Naive thymus-derived CD8-positive, alpha-beta T cell (primary cell): Measurements from ENCODE around the gene SLC46A2. TPM values are rescaled to one million over a fixed set of nuclear protein-coding genes. Genes with fewer than 3 reads are reported as not detected.
A peak's percentile ranks its signal among the peaks of the same experiment; 100 is the strongest.

Source experiments
- ATAC-seq, 2 donors: fragments of 150-1000 bp; cut with Tn5 transposase in 1 of 2; sonication (Bioruptor Pico), chemical (Tn5 transposase) in 1 of 2; 1 replicate in 1 of 2; 2 replicates in 1 of 2; pipeline ENCODE4 v1.10.0; 2021; ENCODE audit warnings: mild to moderate bottlenecking in 2 of 2, moderate library complexity in 2 of 2
- POLR2A ChIA-PET: fragments of 350-600 bp; sonication (Branson Sonifier 250); formaldehyde crosslinking; loops from one replicate; lab custom pipeline; 2021; ENCODE audit warnings: antibody characterized with exemption; lab: Charles Lee
- DNase-seq, 10 donors: peaks; one replicate each; pipeline versions ENCODE4 v3.0.0 to v3.0.0-alpha.2; 2020 to 2022
- H3K27ac Mint-ChIP-seq, 10 donors: one replicate each; pipeline ENCODE4 v1.8.0; 2020 to 2022; ENCODE audit warnings: mild to moderate bottlenecking in 10 of 10, mixed read lengths in 10 of 10, moderate library complexity in 4 of 10, inconsistent platforms in 1 of 10
- H3K27me3 Mint-ChIP-seq, 5 donors: one replicate each; pipeline ENCODE4 v1.8.0; 2021 to 2022; ENCODE audit warnings: mixed read lengths in 5 of 5
- H3K36me3 Mint-ChIP-seq, 3 donors: one replicate each; pipeline ENCODE4 v1.8.0; 2020 to 2022; ENCODE audit warnings: mixed read lengths in 3 of 3, mild to moderate bottlenecking in 2 of 3, inconsistent platforms in 1 of 3
- H3K4me1 Mint-ChIP-seq, 4 donors: one replicate each; pipeline ENCODE4 v1.8.0; 2021 to 2022; ENCODE audit warnings: mixed read lengths in 4 of 4
- H3K4me3 Mint-ChIP-seq, 10 donors: one replicate each; pipeline ENCODE4 v1.8.0; 2020 to 2022; ENCODE audit warnings: mild to moderate bottlenecking in 10 of 10, mixed read lengths in 10 of 10, moderate library complexity in 6 of 10, inconsistent platforms in 1 of 10
- H3K9me3 Mint-ChIP-seq, 9 donors: one replicate each; pipeline ENCODE4 v1.8.0; 2020 to 2022; ENCODE audit warnings: mixed read lengths in 9 of 9, mild to moderate bottlenecking in 3 of 9, inconsistent platforms in 1 of 9, moderate library complexity in 1 of 9
- polyA plus RNA-seq, 3 donors: library from polyadenylated mRNA; unstranded; fragments of 300-500 nt; fragmentation: Illumina TruSeq; gene quantifications; one replicate each; pipeline ENCODE4 v1.2.3, GENCODE V29; 2021
- total RNA-seq, 8 experiments: library from RNA in 2 of 8; stranded (reverse) in 2 of 8; gene quantifications; one replicate each; pipeline ENCODE4 v1.2.3 and lab custom pipeline; 2021 to 2026

Gene SLC46A2
- total and polyA plus RNA-seq, 5 experiments from 2014 or later = 0.11 TPM; not detected in 4

DNA sequence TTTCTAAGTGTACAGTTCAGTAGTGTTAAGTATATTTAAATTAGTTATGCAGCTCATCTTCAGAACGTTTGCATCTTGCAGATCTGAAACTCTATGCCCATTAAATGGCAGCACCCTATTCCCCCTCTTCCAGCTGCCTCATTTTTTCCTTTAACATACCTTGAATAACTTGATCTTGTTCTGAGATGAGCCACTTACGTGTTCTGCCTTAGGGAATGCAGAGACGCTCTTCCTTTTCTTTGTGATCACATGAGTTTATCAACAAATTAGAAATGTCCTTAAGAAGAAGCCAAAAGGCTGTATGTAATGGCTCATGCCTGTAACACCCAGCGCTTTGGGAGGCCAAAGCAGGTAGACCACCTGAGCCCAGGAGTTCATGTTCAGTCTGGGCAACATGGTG is 57.6 kb downstream of the SLC46A2 start:
- H3K36me3 Mint-ChIP-seq = peaks cover 6 to 45% (median 34%) of the 10 kb centered on the region in 3 donors

DNA sequence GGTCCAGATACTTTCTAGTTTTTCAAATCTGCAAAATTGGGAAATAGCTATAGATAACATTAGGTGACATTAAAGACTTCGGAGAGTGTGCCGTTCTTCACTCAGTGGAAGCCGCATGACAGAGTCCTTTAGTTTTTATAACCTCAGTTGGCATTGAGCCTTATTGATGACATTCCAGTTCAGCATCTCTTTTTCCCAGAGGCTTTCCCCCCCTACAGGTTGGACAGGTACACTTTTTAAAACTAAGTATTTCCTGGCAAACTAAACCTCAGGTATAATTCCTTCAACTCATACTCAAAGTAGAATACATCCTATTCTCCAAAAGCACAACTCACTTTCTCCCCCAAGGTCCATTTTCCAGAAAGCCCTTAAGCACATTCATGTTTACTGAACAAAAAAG is 58.7 kb downstream of the SLC46A2 start:
- POLR2A ChIA-PET = interaction anchor here (0.6 kb wide), 1 partner anchor 21 kb away, joined by 3 read pairs; no protein-coding TSS in a partner anchor
- H3K4me1 Mint-ChIP-seq = peaks cover 2 to 15% (median 6%) of the 10 kb centered on the region in 4 donors
- peaks cover 6 to 37% (median 33%) of the 10 kb centered on the region in 3 donors for H3K36me3 Mint-ChIP-seq
- H3K27me3 Mint-ChIP-seq = no peaks in the 10 kb centered on the region
- H3K4me3 Mint-ChIP-seq = no peak overlapping the region
- no peak for DNase-seq
- ATAC-seq = no peak
- no peaks in the 10 kb centered on the region for H3K9me3 Mint-ChIP-seq
- H3K27ac Mint-ChIP-seq = no peak overlapping the region

More for the DNA sequence above, 57.6 kb downstream of the SLC46A2 start:
- no peak for DNase-seq
- POLR2A ChIA-PET = no interaction called here
- Mint-ChIP-seq H3K9me3 (no peaks in the 10 kb centered on the region), H3K27ac (no peak overlapping the region), H3K4me3 (no peak overlapping the region), H3K4me1 (peaks cover 2 to 15% (median 6%) of the 10 kb centered on the region in 4 donors), H3K27me3 (no peaks in the 10 kb centered on the region)
- ATAC-seq = no peak

DNA sequence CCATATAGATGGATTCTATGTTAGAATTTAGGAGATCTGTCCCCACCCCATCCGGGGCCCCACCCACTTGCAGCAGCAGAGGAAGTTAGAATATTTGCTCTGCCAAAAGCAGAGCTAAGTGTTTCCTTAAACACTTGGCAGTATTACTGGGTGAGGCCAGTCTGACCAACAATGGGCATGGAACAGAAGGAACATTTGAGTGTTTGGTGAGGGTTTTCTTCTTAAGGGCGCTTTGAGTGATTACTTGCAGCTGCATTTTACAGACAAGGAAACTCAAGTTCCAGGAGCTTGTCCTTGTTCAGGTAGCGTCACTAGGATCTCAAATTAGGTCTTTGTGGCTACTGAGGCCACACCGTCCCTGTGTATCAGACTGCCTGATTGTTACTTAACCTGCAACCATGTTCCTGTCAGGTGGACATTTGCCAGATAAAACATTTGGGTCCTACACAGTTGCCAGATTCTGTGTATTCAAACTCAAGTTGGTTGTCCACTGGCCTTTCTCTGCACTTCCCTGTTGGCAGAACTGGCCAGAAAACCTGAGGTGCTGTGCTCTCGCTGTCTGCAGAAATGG is 59.3 kb downstream of the SLC46A2 start:
- no peak overlapping the region for H3K4me3 Mint-ChIP-seq
- H3K36me3 Mint-ChIP-seq = peaks cover 6 to 36% (median 33%) of the 10 kb centered on the region in 3 donors
- POLR2A ChIA-PET = no interaction called here
- ATAC-seq (no peak), DNase-seq (no peak)
- H3K27ac Mint-ChIP-seq = peak overlapping the region in 2 of 10 donors; percentile 7 to 69
- H3K9me3 Mint-ChIP-seq = no peaks in the 10 kb centered on the region
- peaks cover 2 to 15% (median 6%) of the 10 kb centered on the region in 4 donors for H3K4me1 Mint-ChIP-seq
- no peaks in the 10 kb centered on the region for H3K27me3 Mint-ChIP-seq

Other genes with a start within 250 kb of the SLC46A2 start
- 10 to 100 TPM; 25.8 to 26.0 TPM for gene INIP, start 172.8 kb downstream of the SLC46A2 start, total RNA-seq
- gene INIP, start 172.8 kb downstream of the SLC46A2 start, polyA plus RNA-seq = 10 to 100 TPM; 26.6 to 38.9 (median 38.5) TPM
- gene SNX30, start 140.1 kb downstream of the SLC46A2 start, total RNA-seq = 10 to 100 TPM; 10.3 to 10.4 TPM
- gene SNX30, start 140.1 kb downstream of the SLC46A2 start, polyA plus RNA-seq = 1 to 10 TPM; 1.7 to 3.6 (median 2.2) TPM
- 1 to 10 TPM; 2.7 TPM for gene ZNF883, start 121.3 kb upstream of the SLC46A2 start, total RNA-seq
- gene ZNF883, start 121.3 kb upstream of the SLC46A2 start, polyA plus RNA-seq = 1 to 10 TPM; 1.1 to 2.8 (median 2.5) TPM
- 1 to 10 TPM; 2.6 to 4.1 TPM for gene ZFP37, start 165.8 kb upstream of the SLC46A2 start, total RNA-seq
- 1 to 10 TPM in 2 of 3 donors, under 1 TPM in 1; 0.88 to 2.1 (median 1.4) TPM for gene ZFP37, start 165.8 kb upstream of the SLC46A2 start, polyA plus RNA-seq